ENCODE results near the gene ASIC3.

The ASIC3 gene

GRCh38 chr7:151058781-151059366, 10.5 kb downstream of the ASIC3 start:
- Histone ChIP-seq H3K27ac (peak overlapping the region; percentile 97 to 99), H3K4me3 (peak overlapping the region; percentile 84)
- no peak for DNase-seq (ENCODE audit: low spot score)
- no peak for TF ChIP-seq CTCF (IDR thresholded peaks at IDR 0.05)

GRCh38 chr7:151059367-151060112, 11.2 kb downstream of the ASIC3 start, which contains the start of gene SLC4A2:
Gene SLC4A2, plus strand, starts transcription at chr7:151059589. Its CDS starts 2,399 bp downstream, at chr7:151061988.
- peak; percentile 87 for DNase-seq (ENCODE audit: low spot score)
- peak; percentile 19 for TF ChIP-seq CTCF (IDR thresholded peaks at IDR 0.05)
- Histone ChIP-seq H3K4me3 (peak within 1 kb of the TSS; percentile 84), H3K27ac (peak within 1 kb of the TSS; percentile 97 to 99)

GRCh38 chr7:151060113-151060415, 11.7 kb downstream of the ASIC3 start:
- Histone ChIP-seq H3K27ac (peak overlapping the region; percentile 97 to 99), H3K4me3 (peak overlapping the region; percentile 84)
- TF ChIP-seq CTCF (IDR thresholded peaks at IDR 0.05), result no peak
- no peak for DNase-seq (ENCODE audit: low spot score)

GRCh38 chr7:151060416-151061212, 12.3 kb downstream of the ASIC3 start:
- DNase-seq (ENCODE audit: low spot score), result no peak
- peak overlapping the region; percentile 97 to 99 for H3K27ac ChIP-seq
- no peak for TF ChIP-seq CTCF (IDR thresholded peaks at IDR 0.05)

GRCh38 chr7:151061213-151062110, 13.1 kb downstream of the ASIC3 start:
- Histone ChIP-seq H3K4me3 (peak overlapping the region; percentile 84), H3K27ac (peak overlapping the region; percentile 97 to 99)
- no peak for DNase-seq (ENCODE audit: low spot score)
- no peak for TF ChIP-seq CTCF (IDR thresholded peaks at IDR 0.05)

More at GRCh38 chr7:151060416-151061212, 12.3 kb downstream of the ASIC3 start:
- peak overlapping the region; percentile 84 for H3K4me3 ChIP-seq

- TF ChIP-seq CTCF (IDR thresholded peaks at IDR 0.05), result no peak
- Histone ChIP-seq H3K4me3 (peak overlapping the region; percentile 55), H3K27ac (peak overlapping the region; percentile 97 to 99)
- DNase-seq (ENCODE audit: low spot score), result no peak
These were observed 13.7 kb downstream of the ASIC3 start for GRCh38 chr7:151062111-151062398.

Measured in coronary artery (tissue), 2 donors.